ENCODE measurements around the gene EIF2S2.

Gene EIF2S2

DNA sequence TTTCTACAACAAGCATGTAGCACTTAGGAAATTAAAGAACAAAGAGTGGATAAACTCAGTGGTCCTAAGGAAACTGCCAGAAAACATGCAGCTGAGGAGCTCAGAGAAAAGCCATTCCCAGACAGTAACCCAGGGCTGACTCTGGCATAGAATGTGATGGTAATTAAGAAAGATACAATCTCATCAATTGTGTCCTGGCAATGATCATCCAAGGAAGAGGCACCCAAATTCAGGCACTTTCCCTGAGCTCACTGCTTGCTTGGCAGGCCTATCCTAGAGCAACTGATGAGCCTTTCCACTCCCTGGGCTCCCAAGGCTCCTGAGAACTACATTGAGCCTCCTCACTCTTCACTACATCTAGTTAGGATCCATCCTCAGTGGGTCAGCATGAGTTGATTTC lies 16.2 kb downstream of the EIF2S2 start:
- Histone ChIP-seq H3K27ac (no peak overlapping the region), H3K4me3 (ENCODE audit: low read depth, low read length) (no peak overlapping the region), H3K36me3 (replicated peaks) (peaks cover 88% of the 10 kb centered on the region), H3K27me3 (replicated peaks) (no peaks in the 10 kb centered on the region)
- TF ChIP-seq, protein P1, sequence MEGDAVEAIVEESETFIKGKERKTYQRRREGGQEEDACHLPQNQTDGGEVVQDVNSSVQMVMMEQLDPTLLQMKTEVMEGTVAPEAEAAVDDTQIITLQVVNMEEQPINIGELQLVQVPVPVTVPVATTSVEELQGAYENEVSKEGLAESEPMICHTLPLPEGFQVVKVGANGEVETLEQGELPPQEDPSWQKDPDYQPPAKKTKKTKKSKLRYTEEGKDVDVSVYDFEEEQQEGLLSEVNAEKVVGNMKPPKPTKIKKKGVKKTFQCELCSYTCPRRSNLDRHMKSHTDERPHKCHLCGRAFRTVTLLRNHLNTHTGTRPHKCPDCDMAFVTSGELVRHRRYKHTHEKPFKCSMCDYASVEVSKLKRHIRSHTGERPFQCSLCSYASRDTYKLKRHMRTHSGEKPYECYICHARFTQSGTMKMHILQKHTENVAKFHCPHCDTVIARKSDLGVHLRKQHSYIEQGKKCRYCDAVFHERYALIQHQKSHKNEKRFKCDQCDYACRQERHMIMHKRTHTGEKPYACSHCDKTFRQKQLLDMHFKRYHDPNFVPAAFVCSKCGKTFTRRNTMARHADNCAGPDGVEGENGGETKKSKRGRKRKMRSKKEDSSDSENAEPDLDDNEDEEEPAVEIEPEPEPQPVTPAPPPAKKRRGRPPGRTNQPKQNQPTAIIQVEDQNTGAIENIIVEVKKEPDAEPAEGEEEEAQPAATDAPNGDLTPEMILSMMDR (IDR thresholded peaks at IDR 0.05; ENCODE audit: low read depth, low read length, missing control alignments), result no peak
- no peak for DNase-seq
- in situ Hi-C loops (cut with HindIII; ENCODE audit: low pct_ligation_motif_present, low sequenced_read_pairs), result no loop called here

DNA sequence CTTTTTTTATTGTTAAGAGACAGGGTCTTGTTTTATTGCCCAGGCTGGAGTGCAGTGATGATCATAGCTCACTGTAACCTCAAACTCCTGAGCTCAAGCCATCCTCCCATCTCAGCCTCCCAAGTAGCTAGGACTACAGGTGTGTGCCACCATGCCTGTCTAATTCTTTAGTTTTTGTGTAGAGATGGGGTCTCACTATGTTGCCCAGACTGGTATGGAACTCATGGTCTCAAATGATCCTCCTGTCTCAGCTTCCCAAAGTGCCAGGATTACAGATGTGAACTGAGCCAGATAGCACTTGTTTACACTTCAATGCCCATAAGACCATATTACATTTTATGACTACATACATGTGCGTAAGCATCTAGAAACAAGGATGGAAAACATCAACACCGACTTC lies 18.1 kb downstream of the EIF2S2 start:
- TF ChIP-seq, protein P1 (IDR thresholded peaks at IDR 0.05; ENCODE audit: low read depth, low read length, missing control alignments), result no peak
- Histone ChIP-seq H3K27ac (no peak overlapping the region), H3K27me3 (replicated peaks) (no peaks in the 10 kb centered on the region), H3K36me3 (replicated peaks) (peaks cover 90% of the 10 kb centered on the region), H3K4me3 (ENCODE audit: low read depth, low read length) (no peak overlapping the region)
- DNase-seq, result no peak
- in situ Hi-C loops (cut with HindIII; ENCODE audit: low pct_ligation_motif_present, low sequenced_read_pairs), result no loop called here

DNA sequence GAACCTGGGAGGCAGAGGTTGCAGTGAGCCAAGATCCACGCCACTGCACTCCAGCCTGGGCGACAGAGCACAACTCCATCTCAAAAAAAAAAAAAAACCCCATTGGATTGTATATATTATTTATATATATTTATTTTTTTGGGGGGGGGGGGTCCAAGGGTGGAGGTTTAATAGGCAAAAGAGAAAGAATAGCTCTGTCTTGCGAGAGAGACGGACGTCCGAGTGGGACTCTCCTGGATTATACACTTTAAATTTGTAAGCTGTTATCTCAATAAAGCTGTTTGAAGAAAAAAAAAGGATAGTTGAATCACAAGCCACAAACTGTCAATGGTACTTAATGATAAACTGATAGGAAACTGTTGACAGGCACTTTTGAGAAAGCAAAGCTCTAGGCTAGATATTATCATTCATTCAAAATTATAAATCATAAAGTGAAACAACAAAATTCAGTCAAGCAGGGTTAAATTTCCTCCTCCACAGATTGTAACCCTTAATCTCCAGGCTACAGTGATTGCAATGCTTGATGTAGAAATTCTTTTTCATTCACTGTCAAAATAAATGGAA lies 20.3 kb downstream of the EIF2S2 start:
- Histone ChIP-seq H3K36me3 (replicated peaks) (peaks cover 85% of the 10 kb centered on the region), H3K27me3 (replicated peaks) (no peaks in the 10 kb centered on the region), H3K4me3 (ENCODE audit: low read depth, low read length) (no peak overlapping the region), H3K27ac (no peak overlapping the region)
- in situ Hi-C loops (cut with HindIII; ENCODE audit: low pct_ligation_motif_present, low sequenced_read_pairs), result no loop called here
- DNase-seq, result no peak
- TF ChIP-seq, protein P1 (IDR thresholded peaks at IDR 0.05; ENCODE audit: low read depth, low read length, missing control alignments), result no peak

DNA sequence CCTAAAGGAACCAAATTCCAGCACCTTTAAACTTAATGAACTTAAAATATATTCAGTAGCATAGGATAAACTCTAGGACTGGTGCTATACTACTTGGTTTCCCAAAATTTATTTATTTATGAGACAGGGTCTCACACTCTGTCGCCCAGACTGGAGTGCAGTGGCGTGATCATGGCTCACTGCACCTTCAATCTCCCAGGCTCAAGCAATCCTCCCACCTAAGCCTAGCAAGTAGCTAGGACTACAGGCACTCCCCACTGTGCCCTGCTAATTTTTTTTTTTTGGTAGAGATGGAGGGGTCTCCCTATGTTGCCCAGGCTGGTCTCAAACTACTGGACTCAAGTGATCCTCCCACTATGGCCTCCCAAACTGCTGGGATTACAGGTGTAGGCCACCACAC lies 21.4 kb downstream of the EIF2S2 start:
- in situ Hi-C loops (cut with HindIII; ENCODE audit: low pct_ligation_motif_present, low sequenced_read_pairs), result no loop called here
- TF ChIP-seq, protein P1 (IDR thresholded peaks at IDR 0.05; ENCODE audit: low read depth, low read length, missing control alignments), result no peak
- no peak overlapping the region for H3K4me3 ChIP-seq (ENCODE audit: low read depth, low read length)
- DNase-seq, result no peak
- no peak overlapping the region for H3K27ac ChIP-seq
- no peaks in the 10 kb centered on the region for H3K27me3 ChIP-seq (replicated peaks)
- peaks cover 82% of the 10 kb centered on the region for H3K36me3 ChIP-seq (replicated peaks)

DNA sequence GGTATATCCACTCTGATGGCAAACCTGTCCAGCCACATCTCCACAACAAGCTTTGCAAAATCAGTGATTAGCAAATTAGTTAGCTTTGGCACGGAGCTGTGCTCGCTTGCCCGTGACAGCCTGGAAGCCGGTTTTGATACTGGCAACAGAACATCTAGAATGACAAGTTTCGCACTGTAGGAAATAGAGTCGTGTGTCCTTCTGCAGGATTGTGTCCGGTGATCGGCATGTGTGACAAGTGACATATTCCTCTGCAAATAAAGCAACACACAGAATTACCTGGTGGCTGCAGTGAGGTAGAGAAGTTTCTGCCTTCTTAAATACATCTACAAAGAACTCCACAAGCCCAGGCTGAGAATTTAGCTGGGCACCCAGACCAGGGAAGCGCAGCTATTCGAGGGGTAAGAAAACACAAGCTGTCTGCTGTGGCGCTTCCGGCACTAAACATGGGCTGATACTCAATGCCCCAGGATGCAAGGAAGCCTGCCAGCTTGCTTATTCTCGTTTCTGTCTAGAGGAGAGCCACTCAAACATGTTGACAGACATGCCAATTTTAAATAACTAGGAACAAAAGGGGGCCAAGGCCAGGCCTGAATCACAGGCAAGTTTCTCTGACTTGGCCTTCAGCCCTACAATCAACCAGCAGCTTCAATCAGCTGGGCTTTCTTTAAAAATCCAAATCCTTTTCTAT lies 22.2 kb downstream of the EIF2S2 start:
- in situ Hi-C loops (cut with HindIII; ENCODE audit: low pct_ligation_motif_present, low sequenced_read_pairs), result no loop called here
- TF ChIP-seq, protein P1 (IDR thresholded peaks at IDR 0.05; ENCODE audit: low read depth, low read length, missing control alignments), result no peak
- Histone ChIP-seq H3K36me3 (replicated peaks) (peaks cover 75% of the 10 kb centered on the region), H3K4me3 (ENCODE audit: low read depth, low read length) (no peak overlapping the region), H3K27ac (no peak overlapping the region), H3K27me3 (replicated peaks) (no peaks in the 10 kb centered on the region)
- DNase-seq, result no peak

- Histone ChIP-seq H3K4me3 (ENCODE audit: low read depth, low read length) (no peak overlapping the region), H3K36me3 (replicated peaks) (peaks cover 70% of the 10 kb centered on the region), H3K27me3 (replicated peaks) (no peaks in the 10 kb centered on the region), H3K27ac (no peak overlapping the region)
- DNase-seq, result no peak
- TF ChIP-seq, protein P1 (IDR thresholded peaks at IDR 0.05; ENCODE audit: low read depth, low read length, missing control alignments), result no peak
- in situ Hi-C loops (cut with HindIII; ENCODE audit: low pct_ligation_motif_present, low sequenced_read_pairs), result no loop called here
Measured at GRCh38 chr20:34089175-34089479, 22.9 kb downstream of the EIF2S2 start.

Data from brain microvascular endothelial cell (primary cell).